NT2/D1 (cell line): Measurements from ENCODE around the gene ANKRD55.
"Not testable (repeated sequence)": the region's sequence is repeated elsewhere in the genome, so short reads cannot be mapped to it uniquely, and the experiment has no call there.

Source experiments
- DNase-seq: peaks from one replicate; pipeline ENCODE4 v3.0.0-alpha.2; 2011; ENCODE audit warnings: low read depth, low spot score
- H3K27me3 ChIP-seq: 2 replicates; pipeline ENCODE4 v1.6.0; 2011; ENCODE audit warnings: mild to moderate bottlenecking; ENCODE audit not compliant: insufficient read length, insufficient read depth
- H3K36me3 ChIP-seq: 2 replicates; pipeline ENCODE4 v1.6.1; 2011; ENCODE audit warnings: mild to moderate bottlenecking, low read length, mixed read lengths; ENCODE audit not compliant: insufficient read depth, insufficient read length
- H3K4me1 ChIP-seq: 2 replicates; pipeline ENCODE4 v1.5.1; 2011; ENCODE audit not compliant: insufficient read depth, insufficient read length
- H3K4me3 ChIP-seq: 2 replicates; pipeline ENCODE4 v1.5.1; 2011; ENCODE audit warnings: low read depth; ENCODE audit not compliant: insufficient read length
- H3K9ac ChIP-seq: 2 replicates; pipeline ENCODE4 v1.6.0; 2011; ENCODE audit warnings: low read depth; ENCODE audit not compliant: insufficient read length
- H3K9me3 ChIP-seq: 2 replicates; pipeline ENCODE4 v1.5.1; 2011; ENCODE audit warnings: mild to moderate bottlenecking, low read length; ENCODE audit not compliant: insufficient read depth
- SUZ12 ChIP-seq: IDR thresholded peaks from 2 replicates; pipeline ENCODE4 v1.6.1; 2011; ENCODE audit not compliant: insufficient read length, insufficient read depth; ENCODE audit errors: extremely low read depth
- YY1 ChIP-seq: IDR thresholded peaks from 2 replicates; pipeline ENCODE4 v1.6.1; 2011; ENCODE audit not compliant: insufficient read length, insufficient read depth
- ZNF274 ChIP-seq: IDR thresholded peaks from 2 replicates; pipeline ENCODE4 v1.6.1; 2011; ENCODE audit warnings: mild to moderate bottlenecking, low read depth, low read length

ANKRD55 gene

DNA sequence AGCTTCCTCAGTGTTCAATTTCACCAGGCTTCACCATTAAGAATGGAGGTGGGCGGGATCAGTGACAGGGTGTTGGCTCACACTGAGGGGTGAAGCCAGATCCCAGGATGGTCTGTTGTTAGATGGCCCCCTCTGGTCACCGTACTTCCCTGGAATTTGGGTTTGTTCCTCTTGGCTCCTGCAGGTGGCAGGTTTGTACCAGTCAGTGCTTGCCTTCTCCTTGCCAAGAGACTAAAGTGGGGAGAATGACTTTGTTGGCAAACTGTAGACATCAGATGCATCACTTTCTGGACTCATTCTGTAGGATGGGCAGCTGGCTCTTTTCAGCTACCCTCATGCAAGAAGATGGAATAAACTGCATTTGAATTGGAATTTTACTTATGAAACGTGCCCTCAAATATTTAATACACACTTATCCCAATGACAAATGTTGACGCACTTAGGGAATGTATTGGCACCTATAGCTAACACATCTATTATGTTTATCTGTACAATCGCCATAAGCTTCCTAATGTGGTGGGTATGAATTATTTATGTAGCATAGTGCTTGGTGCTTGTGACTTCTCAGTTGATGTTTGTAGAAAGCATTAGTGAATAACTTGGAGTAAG is 31.4 kb upstream of the ANKRD55 start:
- no peak overlapping the region for H3K9ac ChIP-seq
- no peaks in the 10 kb centered on the region for H3K27me3 ChIP-seq
- H3K9me3 ChIP-seq = no peaks in the 10 kb centered on the region
- TF ChIP-seq YY1 (no peak), ZNF274 (no peak), SUZ12 (no peak)
- H3K4me1 ChIP-seq = peaks cover 2% of the 10 kb centered on the region
- DNase-seq = peak; percentile 38
- no peak overlapping the region for H3K4me3 ChIP-seq
- H3K36me3 ChIP-seq = no peaks in the 10 kb centered on the region

DNA sequence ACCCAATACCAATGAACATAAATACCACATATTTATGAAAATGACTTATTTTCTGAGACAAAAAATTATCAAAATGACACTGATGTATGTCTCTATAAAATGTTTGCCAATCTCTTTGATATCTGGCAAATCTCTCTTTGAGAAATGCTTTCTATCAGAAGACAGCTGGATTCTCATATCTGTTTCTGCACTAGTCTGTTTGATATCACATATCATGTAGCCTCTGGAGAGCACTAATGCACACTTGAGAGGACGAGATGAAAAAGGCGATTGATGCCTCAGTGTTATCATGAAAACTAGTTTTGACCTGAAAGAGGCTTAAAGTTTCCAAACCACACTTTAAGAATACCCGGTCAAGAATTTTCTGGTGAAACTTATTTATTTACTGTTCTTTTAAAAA is 29.1 kb upstream of the ANKRD55 start:
- no peak overlapping the region for H3K9ac ChIP-seq
- no peak for DNase-seq
- H3K27me3 ChIP-seq = no peaks in the 10 kb centered on the region
- peaks cover 2% of the 10 kb centered on the region for H3K4me1 ChIP-seq
- TF ChIP-seq SUZ12 (no peak), ZNF274 (no peak), YY1 (no peak)
- H3K9me3 ChIP-seq = no peaks in the 10 kb centered on the region
- no peaks in the 10 kb centered on the region for H3K36me3 ChIP-seq
- H3K4me3 ChIP-seq = no peak overlapping the region

DNA sequence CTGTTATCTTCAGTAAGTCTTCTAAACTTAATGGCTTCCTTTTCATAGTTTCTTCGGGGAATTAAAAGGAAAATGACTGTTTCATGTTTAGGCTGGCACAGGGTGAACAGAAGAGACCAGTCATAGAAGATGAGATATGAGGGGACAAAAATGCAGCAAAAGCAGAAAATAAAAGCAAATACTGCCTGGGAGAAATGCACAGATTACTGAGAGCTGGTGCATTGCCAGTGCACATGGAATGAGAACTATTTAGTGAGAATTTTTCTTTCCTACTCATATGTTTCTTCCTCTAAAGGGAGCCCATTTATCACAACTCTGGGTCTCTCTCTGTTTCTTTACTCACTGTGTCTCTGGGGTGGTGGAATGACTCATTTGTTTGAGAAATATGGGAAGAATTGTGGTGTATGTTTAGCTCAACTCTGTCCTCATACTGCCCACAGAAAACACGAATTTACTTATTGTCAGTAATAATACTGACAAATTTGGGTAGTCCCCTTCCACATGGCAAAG is 25.9 kb upstream of the ANKRD55 start:
- H3K9me3 ChIP-seq = no peaks in the 10 kb centered on the region

DNA sequence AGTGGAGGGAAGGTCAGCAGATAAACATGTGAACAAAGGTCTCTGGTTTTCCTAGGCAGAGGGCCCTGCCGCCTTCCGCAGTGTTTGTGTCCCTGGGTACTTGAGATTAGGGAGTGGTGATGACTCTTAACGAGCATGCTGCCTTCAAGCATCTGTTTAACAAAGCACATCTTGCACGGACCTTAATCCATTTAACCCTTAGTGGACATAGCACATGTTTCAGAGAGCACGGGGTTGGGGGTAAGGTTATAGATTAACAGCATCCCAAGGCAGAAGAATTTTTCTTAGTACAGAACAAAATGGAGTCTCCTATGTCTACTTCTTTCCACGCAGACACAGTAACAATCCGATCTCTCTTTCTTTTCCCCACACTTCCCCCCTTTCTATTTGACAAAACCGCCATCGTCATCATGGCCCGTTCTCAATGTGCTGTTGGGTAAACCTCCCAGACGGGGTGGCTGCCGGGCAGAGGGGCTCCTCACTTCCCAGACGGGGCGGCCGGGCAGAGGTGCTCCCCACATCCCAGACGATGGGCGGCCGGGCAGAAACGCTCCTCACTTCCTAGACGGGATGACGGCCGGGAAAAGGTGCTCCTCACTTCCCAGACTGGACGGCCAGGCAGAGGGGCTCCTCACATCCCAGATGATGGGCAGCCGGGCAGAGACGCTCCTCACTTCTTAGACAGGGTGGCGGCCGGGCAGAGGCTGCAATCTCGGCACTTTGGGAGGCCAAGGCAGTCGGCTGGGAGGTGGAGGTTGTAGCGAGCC is 24.8 kb upstream of the ANKRD55 start:
- H3K4me1 ChIP-seq, DNase-seq, H3K27me3 ChIP-seq, H3K36me3 ChIP-seq, H3K9ac ChIP-seq, H3K9me3 ChIP-seq, H3K4me3 ChIP-seq: not testable (repeated sequence)

More for the DNA sequence above, 25.9 kb upstream of the ANKRD55 start:
- TF ChIP-seq YY1 = no peak
- TF ChIP-seq SUZ12 = no peak
- TF ChIP-seq ZNF274 = no peak
- H3K4me1 ChIP-seq = no peaks in the 10 kb centered on the region
- DNase-seq = no peak
- H3K27me3 ChIP-seq = no peaks in the 10 kb centered on the region
- no peak overlapping the region for H3K4me3 ChIP-seq
- no peaks in the 10 kb centered on the region for H3K36me3 ChIP-seq
- no peak overlapping the region for H3K9ac ChIP-seq

DNA sequence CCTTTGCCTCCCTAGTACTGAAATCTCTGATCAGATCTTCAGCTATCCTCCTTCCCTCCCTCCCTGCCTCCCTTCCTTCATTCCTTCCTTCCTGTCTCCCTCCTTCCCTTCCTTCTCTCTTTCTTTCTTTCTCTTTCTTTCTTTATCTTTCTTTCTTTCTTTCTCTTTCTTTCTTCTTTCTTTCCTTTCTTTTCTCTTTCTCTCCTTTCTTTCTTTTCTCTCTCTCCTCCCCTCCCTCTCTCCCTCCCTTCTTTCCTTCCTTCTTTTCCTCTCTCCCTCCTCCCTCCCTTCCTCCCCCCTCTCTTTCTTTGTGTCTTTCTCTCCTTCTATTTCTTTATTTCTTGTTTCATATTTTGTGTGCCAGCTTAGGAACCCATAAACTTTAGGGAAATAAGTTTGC is 23.9 kb upstream of the ANKRD55 start:
- Histone ChIP-seq H3K9me3 (no peaks in the 10 kb centered on the region), H3K36me3 (no peaks in the 10 kb centered on the region), H3K4me3 (no peak overlapping the region), H3K4me1 (no peaks in the 10 kb centered on the region), H3K27me3 (no peaks in the 10 kb centered on the region), H3K9ac (no peak overlapping the region)
- DNase-seq = no peak
- TF ChIP-seq YY1 (no peak), SUZ12 (no peak), ZNF274 (no peak)

DNA sequence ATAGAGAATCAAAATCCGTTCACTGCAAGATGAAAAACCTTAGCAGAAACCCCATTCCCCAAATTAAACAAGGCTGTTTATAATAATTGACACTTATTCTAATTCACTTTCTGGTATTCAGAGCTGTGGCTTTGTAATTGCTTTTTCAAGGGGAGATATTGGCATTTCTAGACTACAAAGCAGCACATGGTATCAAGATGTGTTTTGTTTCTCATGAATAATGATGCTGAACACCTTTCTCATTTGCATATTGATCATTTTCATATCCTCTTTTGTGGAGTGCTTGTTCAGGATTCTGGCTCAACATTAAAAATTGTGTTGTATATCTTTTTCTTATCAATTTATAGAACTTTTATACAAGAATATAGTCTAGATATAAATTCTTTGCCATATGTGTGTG is 22.4 kb upstream of the ANKRD55 start:
- no peak for DNase-seq
- H3K9me3 ChIP-seq = no peaks in the 10 kb centered on the region
- no peaks in the 10 kb centered on the region for H3K36me3 ChIP-seq
- H3K4me1 ChIP-seq = no peaks in the 10 kb centered on the region
- H3K9ac ChIP-seq = no peak overlapping the region
- H3K27me3 ChIP-seq = no peaks in the 10 kb centered on the region
- TF ChIP-seq YY1 (no peak), ZNF274 (no peak), SUZ12 (no peak)
- no peak overlapping the region for H3K4me3 ChIP-seq

DNA sequence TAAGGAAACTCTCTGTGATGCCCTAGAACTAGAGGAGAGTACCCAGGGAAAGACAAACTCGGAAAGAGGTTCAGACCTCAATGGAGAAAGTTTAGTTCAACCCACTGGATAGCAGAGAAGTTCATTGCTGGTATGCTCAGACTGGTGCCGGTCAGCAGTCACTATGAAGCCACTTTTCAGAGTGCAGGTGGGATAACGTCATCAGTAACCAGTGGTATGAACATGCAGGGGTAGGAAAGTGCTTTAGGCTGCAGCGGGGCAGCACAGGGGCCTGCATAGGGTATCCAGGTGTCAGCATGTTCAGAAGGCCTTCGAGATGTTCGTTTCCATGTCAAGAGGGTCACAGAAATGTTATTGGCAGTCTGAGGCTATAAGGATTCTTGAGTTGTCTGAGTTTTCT is 20.8 kb upstream of the ANKRD55 start:
- Histone ChIP-seq H3K27me3 (no peaks in the 10 kb centered on the region), H3K9ac (no peak overlapping the region), H3K36me3 (no peaks in the 10 kb centered on the region), H3K9me3 (peaks cover 5% of the 10 kb centered on the region; the same call in 1 of the 2 replicates), H3K4me3 (no peak overlapping the region), H3K4me1 (no peaks in the 10 kb centered on the region)
- DNase-seq = no peak
- TF ChIP-seq YY1 (no peak), SUZ12 (no peak), ZNF274 (no peak)
